Esophagus muscularis mucosa (tissue), 3 donors: Measurements from ENCODE around the gene SEC14L2.

Source experiments
- CTCF ChIP-seq, 3 experiments: fragments of 200-600 bp in 2 of 3; fragments of 450-650 bp in 1 of 3; sonication (generic) in 2 of 3; IDR thresholded peaks; one replicate each; pipeline ENCODE4 v1.5.1; 2017 to 2019; ENCODE audit warnings: antibody characterized with exemption in 3 of 3, mild to moderate bottlenecking in 2 of 3, moderate library complexity in 1 of 3
- POLR2A ChIP-seq: fragments of 450-650 bp; IDR thresholded peaks from one replicate; pipeline ENCODE4 v1.6.1; 2017; ENCODE audit warnings: antibody characterized with exemption, moderate library complexity, mild to moderate bottlenecking, low read depth
- POLR2AphosphoS5 ChIP-seq, 2 donors: sonication (generic); formaldehyde crosslinking; IDR thresholded peaks; one replicate each; pipeline ENCODE4 v1.6.1; 2017; ENCODE audit warnings: antibody characterized with exemption in 2 of 2

GRCh38 chr22:30470655-30471054 is 73.8 kb downstream of the SEC14L2 start:
- TF ChIP-seq CTCF (IDR thresholded peaks at IDR 0.05), result no peak
- TF ChIP-seq POLR2A, result no peak
- no peak for TF ChIP-seq POLR2AphosphoS5 (IDR thresholded peaks at IDR 0.05)
